HG02763 (cell line): ENCODE results near the gene ARHGEF26.

Experiments used
- ATAC-seq: cut with Tn5 transposase; IDR thresholded peaks from one replicate; pipeline ENCODE4 v1.9.1; 2021; ENCODE audit warnings: mild to moderate bottlenecking, moderate library complexity; ENCODE audit not compliant: unreplicated experiment

The ARHGEF26 gene

DNA sequence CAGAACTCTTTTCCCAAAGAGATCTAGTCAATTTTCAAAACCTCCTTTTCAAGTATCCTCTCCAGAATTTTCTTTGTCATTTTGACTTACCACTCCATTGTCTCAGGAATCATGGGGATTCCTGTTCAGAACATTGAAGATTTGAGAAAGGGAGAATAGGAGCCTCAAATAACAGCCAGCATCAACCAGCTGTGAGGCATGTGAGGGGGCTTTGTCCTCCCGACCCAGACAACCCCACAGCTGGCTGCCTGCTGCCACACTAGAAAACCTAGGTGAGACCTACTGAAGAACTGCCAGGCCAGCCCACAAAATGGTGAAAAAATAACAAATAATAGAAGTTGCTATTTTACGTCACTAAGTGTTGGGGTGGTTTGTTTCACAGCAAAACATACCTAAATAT, 5.9 kb upstream of the ARHGEF26 start:
- no peak for ATAC-seq

DNA sequence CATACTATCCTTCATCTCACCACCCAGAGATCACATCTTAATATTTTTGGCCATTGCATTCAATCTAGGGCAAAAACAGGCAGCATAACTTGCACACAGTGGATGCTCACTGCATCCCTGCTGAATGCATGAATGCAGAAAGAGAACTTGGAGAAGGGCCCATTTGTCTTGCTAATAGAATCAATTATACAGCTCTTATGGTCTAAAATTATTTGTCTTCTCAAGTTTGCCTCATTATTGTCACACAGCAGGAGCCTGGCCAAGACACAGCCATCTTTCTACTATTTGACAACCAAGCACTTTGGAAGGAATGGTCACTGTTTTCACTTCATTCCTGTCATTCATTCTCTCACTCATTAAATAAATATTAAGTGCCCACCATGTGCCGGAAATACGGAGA, 1.2 kb upstream of the ARHGEF26 start:
- ATAC-seq = no peak

DNA sequence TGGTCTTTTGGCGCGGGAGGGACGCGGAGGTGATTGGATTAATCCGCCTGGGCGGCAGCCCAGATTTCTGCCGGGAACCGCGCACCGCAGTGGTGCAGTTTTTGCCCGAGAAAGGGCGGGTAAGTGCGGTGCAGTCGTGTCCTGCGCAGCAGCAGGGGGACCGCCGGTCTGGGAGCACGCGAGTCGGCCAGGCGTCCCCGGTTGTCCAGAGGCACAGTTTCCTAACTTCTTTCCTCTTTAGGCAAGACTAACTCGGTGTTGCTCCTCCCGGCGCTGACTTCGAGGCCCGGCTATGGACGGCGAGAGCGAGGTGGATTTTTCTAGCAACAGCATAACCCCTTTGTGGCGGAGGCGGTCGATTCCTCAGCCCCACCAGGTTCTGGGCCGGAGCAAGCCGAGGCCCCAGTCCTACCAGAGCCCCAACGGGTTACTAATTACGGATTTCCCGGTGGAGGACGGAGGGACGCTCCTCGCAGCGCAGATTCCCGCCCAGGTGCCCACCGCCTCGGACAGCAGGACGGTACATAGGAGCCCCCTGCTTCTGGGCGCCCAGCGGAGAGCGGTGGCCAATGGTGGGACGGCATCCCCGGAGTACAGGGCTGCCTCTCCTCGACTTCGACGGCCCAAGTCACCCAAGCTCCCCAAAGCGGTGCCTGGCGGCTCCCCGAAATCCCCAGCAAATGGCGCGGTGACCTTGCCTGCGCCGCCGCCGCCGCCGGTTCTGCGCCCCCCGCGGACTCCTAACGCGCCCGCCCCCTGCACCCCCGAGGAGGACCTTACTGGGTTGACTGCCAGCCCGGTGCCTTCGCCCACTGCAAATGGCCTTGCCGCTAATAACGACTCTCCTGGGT, 736 bp downstream of the ARHGEF26 start:
- peak; percentile 21 for ATAC-seq

DNA sequence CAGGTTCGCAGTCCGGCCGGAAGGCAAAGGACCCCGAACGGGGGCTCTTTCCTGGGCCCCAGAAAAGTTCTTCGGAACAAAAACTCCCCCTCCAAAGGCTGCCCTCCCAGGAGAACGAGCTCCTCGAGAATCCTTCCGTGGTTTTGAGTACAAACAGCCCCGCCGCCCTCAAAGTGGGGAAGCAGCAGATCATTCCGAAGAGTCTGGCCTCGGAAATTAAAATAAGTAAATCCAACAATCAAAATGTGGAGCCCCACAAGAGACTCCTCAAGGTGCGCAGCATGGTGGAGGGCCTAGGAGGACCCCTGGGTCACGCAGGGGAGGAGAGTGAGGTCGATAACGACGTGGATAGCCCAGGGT, 1.3 kb downstream of the ARHGEF26 start:
- ATAC-seq = no peak

DNA sequence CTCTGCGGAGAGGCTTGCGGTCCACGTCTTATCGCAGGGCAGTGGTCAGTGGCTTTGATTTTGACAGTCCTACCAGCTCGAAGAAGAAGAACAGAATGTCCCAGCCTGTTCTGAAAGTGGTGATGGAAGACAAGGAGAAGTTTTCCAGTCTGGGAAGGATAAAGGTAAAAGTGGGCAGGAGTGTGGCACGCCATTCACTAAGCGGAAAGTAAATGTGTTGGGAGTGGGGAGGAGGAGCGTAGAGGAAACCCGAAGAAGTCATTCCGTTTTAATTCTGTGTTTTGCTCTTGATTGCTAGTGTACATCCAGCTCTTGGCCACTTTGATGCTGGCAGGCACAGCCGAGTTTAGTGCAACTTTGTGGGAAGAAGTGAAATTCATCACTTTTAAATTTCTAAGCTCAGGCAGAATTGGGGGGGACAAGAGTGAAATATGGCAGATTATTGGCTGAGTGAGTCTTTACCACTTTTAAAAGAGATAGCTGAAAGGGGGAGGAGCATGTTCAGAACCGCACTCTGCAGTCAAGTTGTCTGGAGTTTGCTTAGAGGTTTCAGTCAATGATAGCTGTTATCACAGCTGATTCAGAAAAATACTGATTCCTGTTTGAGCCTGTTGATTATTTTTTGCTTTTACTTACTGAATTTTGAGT, 1.8 kb downstream of the ARHGEF26 start:
- no peak for ATAC-seq

DNA sequence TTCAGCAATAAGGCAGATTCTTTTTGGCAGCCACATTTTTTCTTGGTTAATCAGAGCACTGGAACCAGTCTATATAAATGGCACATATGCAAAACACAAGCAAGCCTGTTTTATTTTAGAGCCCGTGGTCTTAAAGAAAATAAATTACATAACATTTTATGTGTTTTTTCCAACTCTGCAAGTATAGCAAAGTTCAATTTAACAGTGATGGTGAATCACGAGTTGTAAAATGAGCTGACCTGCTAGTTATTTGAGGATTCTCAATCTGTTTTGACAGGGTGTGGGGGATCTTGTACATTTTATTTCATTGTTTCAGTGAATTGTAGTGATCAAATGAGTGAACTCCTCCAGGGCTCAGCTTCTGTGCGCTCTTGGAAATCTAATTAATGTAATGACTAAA, 2.7 kb downstream of the ARHGEF26 start:
- ATAC-seq = no peak

DNA sequence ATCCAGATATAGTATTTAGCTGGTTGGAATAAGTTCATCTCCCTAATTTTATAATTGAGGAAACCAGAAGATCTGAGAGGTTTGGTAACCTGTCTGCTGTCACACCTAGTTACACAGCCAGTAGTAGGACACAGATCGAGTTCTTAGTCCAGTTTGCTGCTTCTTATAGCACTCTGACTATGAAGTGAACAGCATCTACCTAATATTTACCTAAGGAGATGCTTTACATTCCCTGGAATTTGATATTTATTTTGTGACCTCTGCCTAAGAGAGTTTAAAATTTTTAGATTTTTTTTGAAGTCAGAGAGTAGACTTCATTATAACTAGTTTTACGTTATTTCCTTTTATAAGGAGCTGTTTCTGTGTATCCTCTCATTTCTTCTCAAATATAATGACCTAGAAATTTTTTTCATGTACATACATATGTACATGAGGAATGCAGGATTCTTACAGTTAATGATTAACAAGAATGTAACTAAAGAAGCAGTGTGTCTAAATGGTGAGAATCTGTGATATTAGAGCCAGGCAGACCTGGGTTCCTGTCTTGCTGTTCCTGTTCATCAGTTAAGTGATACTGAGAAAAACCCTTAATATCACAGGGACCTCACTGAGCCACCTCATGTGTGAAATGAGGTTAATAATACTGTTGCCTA, 4.3 kb downstream of the ARHGEF26 start:
- no peak for ATAC-seq

DNA sequence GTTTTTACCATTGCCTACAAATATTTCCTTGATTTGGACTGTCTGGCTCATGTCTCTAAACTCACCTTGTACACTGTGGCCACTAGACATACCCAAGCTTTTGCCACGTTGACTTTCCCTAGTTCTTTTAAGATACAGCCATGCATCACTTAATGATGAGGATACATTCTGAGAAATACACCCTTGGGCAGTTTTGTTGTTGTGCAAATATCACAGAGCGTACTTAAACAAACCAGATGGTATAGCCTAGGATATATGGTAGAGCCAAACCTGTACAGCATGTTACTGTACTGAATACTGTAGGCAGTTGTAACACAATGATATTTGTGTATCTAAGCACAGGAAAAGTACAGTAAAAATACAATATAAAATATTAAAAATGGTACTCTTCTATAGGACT, 5.5 kb downstream of the ARHGEF26 start:
- ATAC-seq = no peak

DNA sequence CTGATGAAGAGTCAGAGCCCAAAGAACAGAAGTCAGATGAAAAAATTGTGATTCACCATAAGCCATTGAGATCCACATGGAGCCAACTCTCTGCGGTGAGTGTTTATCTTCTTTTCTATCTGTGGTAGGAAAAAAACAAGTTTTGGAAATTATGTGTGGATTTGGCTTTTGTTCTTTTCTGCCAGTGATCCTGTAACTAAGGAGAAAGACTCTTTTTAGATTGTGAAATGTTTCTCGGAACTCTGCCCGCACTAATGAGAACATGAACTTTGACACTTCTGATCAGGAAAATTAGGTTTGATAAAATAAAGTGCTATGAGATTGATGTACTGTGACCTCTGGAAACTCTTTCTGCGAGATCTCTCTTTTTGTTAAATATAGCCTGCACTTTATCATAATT, 8.4 kb downstream of the ARHGEF26 start:
- ATAC-seq = no peak

DNA sequence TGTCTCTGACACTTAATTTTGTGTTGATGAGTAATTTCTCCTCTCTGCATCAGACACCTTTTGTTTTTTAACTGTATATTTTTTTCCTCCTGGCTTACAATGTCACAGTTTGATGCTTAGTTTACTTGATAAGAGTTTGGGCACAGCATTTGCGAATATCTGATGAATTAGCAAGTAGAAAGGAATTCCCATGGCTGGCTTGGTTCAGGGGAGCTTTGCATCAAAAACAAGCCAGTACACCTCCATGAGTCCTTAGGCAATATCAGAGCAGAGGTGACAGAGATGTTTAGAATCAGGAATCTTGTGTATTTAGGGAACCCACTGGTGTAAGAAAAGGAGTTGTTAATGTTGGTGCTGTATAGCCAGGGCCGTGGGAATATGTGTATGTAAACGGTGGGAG, 9.3 kb downstream of the ARHGEF26 start:
- ATAC-seq = no peak

DNA sequence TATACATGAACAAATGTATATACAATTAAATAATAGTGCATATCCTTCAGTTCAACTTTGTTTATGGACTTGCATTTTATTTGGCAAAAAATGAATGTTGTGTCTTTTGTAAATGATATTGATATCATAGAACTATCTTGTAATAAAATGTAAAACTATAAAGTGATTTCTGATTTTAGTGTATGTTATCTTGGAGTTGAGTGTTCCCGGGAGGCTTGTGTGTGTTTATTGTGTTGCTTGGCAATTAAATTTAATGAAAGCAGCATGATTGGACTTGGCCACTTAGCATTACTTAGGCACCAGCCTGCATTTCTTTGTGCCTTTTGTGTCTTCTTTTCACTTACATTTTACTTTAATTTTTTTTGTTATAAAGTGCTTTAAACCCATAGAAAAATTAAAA, 10.6 kb downstream of the ARHGEF26 start:
- ATAC-seq = no peak

DNA sequence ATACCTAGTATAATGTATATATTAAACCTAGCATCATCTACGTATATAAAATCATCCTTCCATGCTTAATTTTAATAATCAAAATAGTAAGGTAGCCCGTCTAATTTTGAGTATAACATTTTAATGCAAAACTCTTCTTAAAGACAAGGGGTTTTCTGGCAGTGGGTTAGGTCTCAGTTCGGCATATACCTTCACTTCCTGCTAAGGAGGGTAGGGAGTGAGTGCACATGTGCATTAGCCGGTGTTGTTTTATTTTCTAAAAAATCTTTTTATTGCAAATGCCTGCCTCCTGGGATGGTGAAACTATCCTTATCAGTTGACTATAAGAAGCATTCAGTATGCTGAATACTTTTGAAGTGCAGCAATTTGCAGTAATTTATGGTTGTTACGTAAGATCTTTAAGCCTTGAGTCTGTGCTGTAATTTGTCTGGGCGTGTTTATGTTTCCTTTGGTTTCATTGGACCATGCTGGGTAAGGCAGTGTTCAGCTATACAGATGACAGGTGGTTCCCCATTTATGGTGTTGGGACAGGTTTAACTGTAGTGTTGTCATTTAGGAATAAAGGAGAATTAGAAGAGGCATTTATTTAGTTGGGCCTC, 11.7 kb downstream of the ARHGEF26 start:
- ATAC-seq = no peak

DNA sequence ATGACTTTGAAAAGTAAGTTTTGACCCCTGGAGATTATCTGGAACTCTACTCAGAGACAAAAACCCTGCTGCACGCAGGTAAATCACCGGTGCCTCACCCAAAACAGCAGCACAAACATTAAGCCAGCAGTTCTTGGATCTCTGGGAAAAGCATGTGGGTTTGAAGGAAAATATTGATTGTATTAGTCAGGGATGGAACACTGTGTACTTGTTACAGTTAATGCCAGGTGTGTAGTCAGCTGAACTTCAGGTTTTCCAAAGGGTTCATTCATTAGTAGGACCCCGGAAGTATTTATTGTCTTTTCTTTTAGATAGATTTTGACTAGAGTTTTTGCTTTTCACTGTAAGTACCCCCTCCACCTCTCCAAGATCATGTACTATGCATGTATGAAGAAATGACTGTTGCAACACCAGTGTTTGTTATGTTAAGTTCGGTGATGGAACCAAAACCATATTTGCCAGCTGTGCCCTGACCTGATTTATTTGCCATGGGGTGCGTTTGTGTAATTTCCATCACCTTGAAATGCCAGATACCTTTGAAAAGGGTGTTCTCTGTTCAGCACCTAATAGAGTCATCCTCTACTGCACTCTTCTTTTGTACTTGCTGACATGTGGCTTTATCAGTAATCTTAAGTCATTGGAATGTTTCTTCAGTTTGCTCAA, 14.5 kb downstream of the ARHGEF26 start:
- ATAC-seq = no peak

DNA sequence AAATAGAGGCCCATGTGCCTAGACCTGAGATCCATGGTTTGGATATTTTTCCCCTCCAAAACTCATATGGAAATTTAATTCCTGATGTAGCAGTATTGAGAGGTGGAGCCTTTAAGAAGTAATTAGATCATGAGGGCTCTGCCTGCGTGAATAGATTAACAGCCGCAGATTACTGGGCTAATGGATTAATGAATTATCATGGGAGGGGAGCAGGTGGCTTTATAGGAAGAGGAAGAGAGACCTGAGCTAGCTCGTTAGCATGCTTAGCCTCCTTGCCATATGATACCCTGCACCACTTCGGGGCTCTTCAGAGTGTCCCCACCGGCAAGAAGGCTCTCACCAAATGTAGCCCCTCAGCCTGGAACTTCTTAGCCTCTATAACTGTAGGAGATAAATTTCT, 15.8 kb downstream of the ARHGEF26 start:
- no peak for ATAC-seq

DNA sequence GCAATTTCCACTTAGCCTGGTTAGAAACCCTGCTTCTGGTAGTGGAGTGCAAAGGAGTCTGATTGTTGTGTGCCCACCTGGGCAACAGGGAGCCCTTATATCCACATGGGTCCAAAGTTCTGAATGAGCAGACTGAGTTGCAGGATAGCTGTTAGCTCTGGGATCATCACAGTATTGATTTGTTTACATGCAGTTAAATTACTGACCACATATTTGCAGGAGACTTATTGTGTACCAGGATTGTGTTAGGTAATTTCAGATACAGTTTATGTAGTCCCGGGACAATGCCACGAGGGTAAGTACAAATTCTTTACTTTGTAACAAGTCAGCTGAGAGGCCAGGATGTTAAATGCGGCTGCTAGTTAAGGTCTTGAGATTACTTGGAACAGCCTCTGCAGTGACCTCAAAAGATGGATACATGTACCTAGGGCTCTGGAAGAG, 18.8 kb downstream of the ARHGEF26 start:
- no peak for ATAC-seq

DNA sequence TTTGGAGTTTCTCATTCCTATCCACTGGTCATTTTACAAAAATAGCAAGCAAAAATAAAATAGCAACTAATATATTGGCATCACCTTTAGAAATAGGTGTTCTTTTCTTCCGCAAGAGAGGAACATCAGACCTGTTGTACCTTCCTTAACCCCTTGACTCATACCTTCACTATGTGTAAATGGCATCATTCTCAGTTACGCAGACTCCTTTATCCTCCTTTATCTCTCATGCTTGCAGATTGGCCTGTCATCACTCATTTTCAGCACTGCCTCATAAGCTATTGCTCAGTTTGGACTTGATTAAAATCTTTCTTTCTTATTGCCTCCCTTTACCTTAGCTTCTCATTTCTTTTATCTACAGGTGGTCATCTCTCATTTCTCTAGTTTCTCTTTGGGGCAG, 21.4 kb downstream of the ARHGEF26 start:
- no peak for ATAC-seq

DNA sequence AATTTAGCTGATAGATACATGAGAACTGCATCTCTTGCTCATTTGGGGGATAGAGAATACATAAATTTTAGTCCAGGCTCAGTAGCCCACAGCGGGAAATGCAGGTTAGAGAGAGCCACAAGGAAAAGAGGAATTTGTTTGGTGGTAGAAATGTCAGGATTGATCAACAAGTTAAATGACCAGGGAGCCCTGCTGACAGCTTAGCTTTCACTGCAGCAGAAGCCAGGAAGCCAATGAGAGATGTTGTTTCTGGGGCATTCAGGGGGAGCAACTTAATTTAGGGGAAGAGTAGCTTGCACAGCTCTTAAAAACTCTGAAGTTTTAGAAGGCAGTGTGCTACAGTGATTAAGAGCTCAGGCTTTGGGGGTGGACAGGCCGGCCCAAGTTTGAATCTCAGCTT, 22.7 kb downstream of the ARHGEF26 start:
- no peak for ATAC-seq

DNA sequence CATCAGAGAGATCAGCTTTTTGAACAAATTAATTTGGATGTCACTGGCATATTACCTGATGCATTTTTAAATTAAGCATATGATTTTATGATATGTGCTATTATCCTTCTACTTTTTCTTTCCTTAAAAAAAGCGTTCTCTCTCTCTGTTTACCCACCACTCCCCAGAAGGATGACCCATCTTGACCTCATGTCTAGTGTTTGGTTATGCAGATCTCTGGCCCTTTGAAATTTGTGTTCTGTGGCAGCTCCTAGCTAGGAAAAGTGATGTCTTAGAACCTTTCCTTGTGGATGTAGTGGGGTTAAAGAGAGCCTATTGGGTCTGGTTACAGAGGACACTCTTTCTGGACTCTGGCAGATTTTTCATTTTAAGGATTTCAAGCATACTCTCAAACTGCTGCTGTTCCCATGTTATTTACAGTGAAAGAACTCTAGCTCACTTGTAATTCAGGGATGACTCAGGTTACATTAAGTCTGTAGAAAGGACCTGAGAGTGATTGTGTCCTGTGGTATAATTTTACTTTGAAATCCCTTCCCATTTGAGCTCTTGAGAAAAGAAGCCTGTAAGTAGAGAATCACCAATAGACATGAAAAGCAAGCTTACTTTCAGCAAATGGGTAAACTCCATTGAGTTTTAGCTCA, 23.8 kb downstream of the ARHGEF26 start:
- ATAC-seq = no peak

DNA sequence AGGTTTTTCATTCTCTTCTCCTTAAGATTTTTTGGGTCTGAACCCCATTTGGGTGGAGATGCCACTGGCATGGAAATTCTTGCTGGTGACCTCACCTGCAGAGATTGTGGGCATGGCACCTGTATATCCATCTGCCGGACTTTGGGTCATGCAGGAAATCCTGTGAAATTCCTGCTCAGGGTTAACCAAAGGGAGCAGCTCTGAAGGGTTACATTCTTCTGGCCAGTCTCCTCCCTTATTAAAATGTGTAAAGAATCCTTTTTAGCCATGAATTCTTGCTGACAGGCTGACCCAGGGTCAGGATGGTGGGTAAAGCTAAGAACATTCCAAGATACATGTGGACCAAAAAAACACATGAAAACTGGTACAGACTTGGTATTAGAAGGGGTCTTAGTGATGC, 27.4 kb downstream of the ARHGEF26 start:
- no peak for ATAC-seq

DNA sequence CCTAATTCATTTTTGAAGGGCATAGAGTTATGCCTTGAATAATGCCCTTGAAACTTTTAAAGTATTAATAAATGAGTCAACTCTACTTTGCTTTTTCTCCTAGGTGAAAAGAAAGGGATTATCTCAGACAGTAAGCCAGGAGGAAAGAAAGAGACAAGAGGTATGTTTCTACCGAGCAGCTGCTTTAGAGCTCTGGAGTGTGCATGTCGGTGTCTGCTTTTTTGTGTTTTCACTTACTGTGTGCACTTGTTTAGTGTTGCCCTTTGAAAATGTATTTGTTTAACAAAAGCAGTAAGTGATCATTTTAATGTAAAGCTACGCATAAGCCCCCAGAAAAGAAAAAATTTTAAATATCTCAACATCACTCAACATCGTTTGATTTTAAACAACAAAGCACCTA, 28.1 kb downstream of the ARHGEF26 start:
- ATAC-seq = no peak

DNA sequence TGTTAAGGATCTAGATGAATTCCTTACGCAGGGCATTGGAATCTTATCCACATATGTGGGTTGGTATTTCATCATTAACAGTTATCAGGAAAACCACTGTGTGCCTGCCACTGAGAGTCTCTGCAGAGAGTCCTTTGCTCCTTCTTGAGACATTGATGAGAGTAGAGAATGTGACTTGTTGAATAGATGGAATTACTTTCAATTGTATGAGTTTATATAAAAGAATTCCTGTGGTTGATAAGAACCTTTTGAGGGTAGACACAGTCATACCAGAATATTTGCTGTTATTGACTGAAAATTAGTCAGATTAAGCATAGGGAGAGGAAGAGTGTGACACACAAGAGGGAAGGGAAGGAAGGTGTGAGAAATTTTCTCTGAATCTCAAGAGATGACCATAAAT, 30.8 kb downstream of the ARHGEF26 start:
- ATAC-seq = no peak
